ENCODE data around the gene EFHC1. TPM values are rescaled to one million over a fixed set of nuclear protein-coding genes. Genes with fewer than 3 reads are reported as not detected.

Gene EFHC1
- 18.6 and 23.4 TPM in 2 replicates for total RNA-seq (2016; rRNA removed; fragmentation: Illumina TruSeq; extraction: Trizol)
- total RNA-seq (2016; cell fraction: cytosol; rRNA removed; fragmentation: Illumina TruSeq; extraction: Trizol; ENCODE audit: low read depth): 6.3 TPM in 2 replicates
- total RNA-seq (2016; cell fraction: insoluble cytoplasmic fraction; rRNA removed; fragmentation: Illumina TruSeq; extraction: Trizol): 20.7 and 23.3 TPM in 2 replicates
- total RNA-seq (2016; cell fraction: membrane; rRNA removed; fragmentation: Illumina TruSeq; extraction: Trizol): 5.0 and 8.2 TPM in 2 replicates
- 39.5 and 46.3 TPM in 2 replicates for total RNA-seq (2016; cell fraction: nucleus; rRNA removed; fragmentation: Illumina TruSeq; extraction: Trizol)
- polyA plus RNA-seq (2011; rRNA removed): 23.5 and 29.5 TPM in 2 replicates
- polyA plus RNA-seq (2011; cell fraction: cytosol; rRNA removed): 5.5 and 9.2 TPM in 2 replicates
- 92.9 and 127 TPM in 2 replicates for polyA plus RNA-seq (2011; cell fraction: nucleus; rRNA removed)
- polyA plus RNA-seq (2012): 10.2 and 15.7 TPM in 2 replicates
- 2.4 and 2.8 TPM in 2 replicates for polyA plus RNA-seq (2016; cell fraction: cytosol; fragmentation: Illumina TruSeq; extraction: Trizol; ENCODE audit: low read depth)
- 17.1 and 17.6 TPM in 2 replicates for polyA plus RNA-seq (2016; cell fraction: insoluble cytoplasmic fraction; fragmentation: Illumina TruSeq; extraction: Trizol; ENCODE audit: low read depth)
- polyA plus RNA-seq (2016; cell fraction: membrane; fragmentation: Illumina TruSeq; extraction: Trizol; ENCODE audit: low read depth): 4.6 and 4.7 TPM in 2 replicates
- 53.0 and 69.1 TPM in 2 replicates for polyA plus RNA-seq (2016; cell fraction: nucleus; fragmentation: Illumina TruSeq; extraction: Trizol; ENCODE audit: insufficient read depth, low read depth)
- polyA minus RNA-seq (2011; rRNA and poly(A)+ RNA removed; ENCODE audit: low replicate concordance): 14.9 and 26.4 TPM in 2 replicates
- polyA minus RNA-seq (2011; cell fraction: cytosol; rRNA and poly(A)+ RNA removed): 3.9 and 7.9 TPM in 2 replicates
- 42.3 and 42.6 TPM in 2 replicates for polyA minus RNA-seq (2011; cell fraction: nucleus; rRNA and poly(A)+ RNA removed)
- Bru-seq, nascent RNA: percentile 42 among the genes with signal in this experiment
- percentile 39 among the genes with signal in this experiment for BruChase-seq, experiment 1, labeled RNA remaining after a 6-hour chase
- BruChase-seq, experiment 2, labeled RNA remaining after a 2-hour chase: percentile 43 among the genes with signal in this experiment
- long read RNA-seq, experiment 1, full-length matches to known transcripts: 3 of 19 reads
- long read RNA-seq, experiment 1, partial matches to known transcripts: 3 of 19 reads
- long read RNA-seq, experiment 1, other reads (novel, unspliced or antisense): 13 of 19 reads
- long read RNA-seq, experiment 2, full-length matches to known transcripts: 3 of 105 reads
- long read RNA-seq, experiment 2, partial matches to known transcripts: 3 of 105 reads
- long read RNA-seq, experiment 2, other reads (novel, unspliced or antisense): 99 of 105 reads

GRCh38 chr6:52419809-52420667 is at the start of gene EFHC1:
Gene EFHC1, plus strand, starts transcription at chr6:52420342. Its CDS starts 69 bp downstream, at chr6:52420411.
- DNase-seq (ENCODE audit: low spot score): peak; percentile 98
- under 1% methylated on average over 23 of the region's 57 CpGs for WGBS (ENCODE audit: low lambda C conversion rate)
- no peaks in the 10 kb centered on the region for H3K36me3 ChIP-seq (replicated peaks in 1 of 2; ENCODE audit: control insufficient read depth in 1 of 2, insufficient read depth in 2 of 2, low read length in 2 of 2)
- CTCF ChIA-PET (ENCODE audit: low intra/inter-chr PET ratio, low total read pairs): interaction anchor here (1.4 kb wide), 1 partner anchor 243 kb away, joined by 5 read pairs; no protein-coding TSS in a partner anchor
- in situ Hi-C loops (cut with HindIII; ENCODE audit: extremely low pct_ligation_motif_present, low pct_unique_long_range_greater_than_20kb) (loop anchor here (5.0 kb wide), 2 partner anchors 177 to 242 kb away; no protein-coding TSS in a partner anchor), intact Hi-C loops (cut with micrococcal nuclease; ENCODE audit: unreplicated experiment) (loop anchor here (1.0 to 5.0 kb wide), 5 partner anchors 82 to 178 kb away; no protein-coding TSS in a partner anchor)
- H3K4me1 ChIP-seq (ENCODE audit: insufficient read depth, low read length): peaks cover 62% of the 10 kb centered on the region
- peak within 1 kb of the TSS; percentile 78 to 99 (median 90) for H3K4me3 ChIP-seq (replicated peaks in 1 of 3; ENCODE audit: insufficient read depth in 1 of 3, low read depth in 2 of 3, low read length in 3 of 3)
- ATAC-seq: peak; percentile 96
- BruUV-seq (replicated peaks): no TSS peak
- H3K27me3 ChIP-seq (ENCODE audit: control insufficient read depth in 1 of 2, insufficient read depth in 2 of 2, low read length in 2 of 2): peaks cover 0 to 4% of the 10 kb centered on the region in 2 experiments; a peak in 1 of 5 replicates
- POLR2A ChIA-PET: interaction anchor here (0.7 to 3.5 kb wide), 23 partner anchors 10 to 699 kb away, joined by 3 to 38 read pairs (median 4); partner anchors contain the start of genes MCM3 and TRAM2
- H3K9ac ChIP-seq (ENCODE audit: insufficient read depth, low read depth, low read length): peak within 1 kb of the TSS; percentile 95
- H3K79me2 ChIP-seq (ENCODE audit: insufficient read depth, low read length): peaks cover 4% of the 10 kb centered on the region
- no peaks in the 10 kb centered on the region for H4K20me1 ChIP-seq (ENCODE audit: insufficient read depth, low read length)
- FAIRE-seq: peak; percentile 81
- no peaks in the 10 kb centered on the region for H3K9me3 ChIP-seq (ENCODE audit: low read length)
- H3K4me2 ChIP-seq (ENCODE audit: low read depth, low read length): peak within 1 kb of the TSS; percentile 100
- H2AFZ ChIP-seq (ENCODE audit: low read length): peak within 1 kb of the TSS; percentile 96
- peak within 1 kb of the TSS; percentile 91 for H3K27ac ChIP-seq (ENCODE audit: extremely low read length, insufficient read depth, low read length)
- peak; percentile 5; the same call in 1 of the 2 replicates for TF ChIP-seq HNF4G (IDR thresholded peaks at IDR 0.05; ENCODE audit: borderline replicate concordance, low read depth, low read length)
- TF ChIP-seq HNF4G (CRISPR knock-in tag; IDR thresholded peaks at IDR 0.05; ENCODE audit: borderline replicate concordance, low read depth): peak; percentile 14; the same call in 1 of the 2 replicates
- 0 out of 2 replicates have a peak, but pooled peaks have one; percentile 33 for TF ChIP-seq ZNF83 (CRISPR knock-in tag; IDR thresholded peaks at IDR 0.05; ENCODE audit: borderline replicate concordance)
- TF ChIP-seq ZBTB46 (CRISPR knock-in tag; IDR thresholded peaks at IDR 0.05; ENCODE audit: borderline replicate concordance): no peak; the same call in 1 of the 2 replicates
- peak; percentile 100 for TF ChIP-seq RBM22 (optimal IDR thresholded peaks at IDR 0.05; ENCODE audit: low read length)
- TF ChIP-seq SAP130 (CRISPR knock-in tag; IDR thresholded peaks at IDR 0.05; ENCODE audit: low read depth): peak; percentile 100
- TF ChIP-seq ZNF235 (CRISPR knock-in tag; IDR thresholded peaks at IDR 0.05; ENCODE audit: borderline replicate concordance): peak; percentile 92
- TF ChIP-seq ZNF781 (CRISPR knock-in tag; IDR thresholded peaks at IDR 0.05; ENCODE audit: borderline replicate concordance, not compliant biosample characterization): no peak
- TF ChIP-seq MTF2 (CRISPR knock-in tag; IDR thresholded peaks at IDR 0.05; ENCODE audit: borderline replicate concordance): no peak
- TF ChIP-seq ZNF468 (CRISPR knock-in tag; IDR thresholded peaks at IDR 0.05): no peak
- TF ChIP-seq ZBTB3 (CRISPR knock-in tag; IDR thresholded peaks at IDR 0.05; ENCODE audit: borderline replicate concordance, low read depth): 0 out of 2 replicates have a peak, but pooled peaks have one; percentile 42
- TF ChIP-seq ZNF430 (CRISPR knock-in tag; IDR thresholded peaks at IDR 0.05): no peak
- TF ChIP-seq ZNF124 (CRISPR knock-in tag; IDR thresholded peaks at IDR 0.05): peak; percentile 95
- peak; percentile 59; the same call in 1 of the 2 replicates for TF ChIP-seq ZNF792 (CRISPR knock-in tag; IDR thresholded peaks at IDR 0.05)
- peak; percentile 86 for TF ChIP-seq KDM2A (CRISPR knock-in tag; IDR thresholded peaks at IDR 0.05; ENCODE audit: borderline replicate concordance, low read depth)
